T47D (cell line): ENCODE data around the gene CA4.

Experiments used
- DNase-seq, 2 experiments: peaks; one replicate each; pipeline versions ENCODE4 v3.0.0 to v3.0.0-alpha.2; 2011 to 2012; ENCODE audit warnings: low read depth in 1 of 2, low spot score in 1 of 2
- JUND ChIP-seq: IDR thresholded peaks from 2 replicates; pipeline ENCODE4 v1.6.1; 2012; ENCODE audit warnings: low read depth
- in situ Hi-C: cut with HindIII; loops from 2 replicates; pipeline ENCODE4 v1.10.0; 2016; ENCODE audit warnings: low sequenced_read_pairs, low pct_unique_long_range_greater_than_20kb

CA4 gene

DNA sequence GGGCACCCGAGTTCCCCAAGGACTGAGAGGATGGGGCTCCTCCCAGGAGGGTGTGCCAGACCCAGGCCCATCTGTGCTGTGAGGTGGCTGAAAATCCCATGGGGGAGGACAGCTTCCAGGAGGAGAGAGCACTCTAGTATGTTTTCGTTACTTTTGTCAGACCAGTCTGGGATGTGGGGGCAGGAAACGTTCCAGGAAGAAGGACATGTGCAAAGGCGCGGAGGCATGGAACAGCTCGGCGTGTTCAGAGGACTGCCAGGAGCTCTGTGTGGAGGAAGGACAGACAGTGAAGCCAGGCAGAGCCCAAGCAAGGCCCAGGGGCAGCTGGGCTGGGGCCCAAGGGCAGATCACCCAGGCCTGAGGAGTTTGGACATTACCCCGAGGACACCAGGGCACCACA lies 7.0 kb downstream of the CA4 start:
- no peak for DNase-seq
- TF ChIP-seq JUND = no peak
- in situ Hi-C loops = no loop called here

DNA sequence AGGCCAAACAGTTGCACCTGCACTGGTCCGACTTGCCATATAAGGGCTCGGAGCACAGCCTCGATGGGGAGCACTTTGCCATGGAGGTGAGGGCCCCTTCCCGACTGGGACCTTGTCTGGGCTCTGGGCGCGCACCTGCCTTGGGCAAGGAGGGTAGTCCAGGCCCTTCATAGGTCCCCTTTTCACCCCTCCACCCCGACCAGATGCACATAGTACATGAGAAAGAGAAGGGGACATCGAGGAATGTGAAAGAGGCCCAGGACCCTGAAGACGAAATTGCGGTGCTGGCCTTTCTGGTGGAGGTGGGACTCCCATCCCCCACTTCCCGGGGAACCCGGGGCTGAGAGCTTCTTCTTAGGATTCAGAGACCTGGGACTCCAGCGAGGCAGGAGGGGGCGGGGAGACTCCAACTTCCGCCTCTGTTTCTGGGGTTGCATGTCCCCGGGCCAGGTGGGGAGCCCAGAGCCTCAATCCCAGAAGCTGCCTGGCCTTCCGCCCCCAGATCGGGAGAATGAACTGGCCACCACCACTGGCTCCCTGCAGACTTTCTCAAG lies 7.8 kb downstream of the CA4 start:
- DNase-seq = no peak
- no peak for TF ChIP-seq JUND
- in situ Hi-C loops = no loop called here

DNA sequence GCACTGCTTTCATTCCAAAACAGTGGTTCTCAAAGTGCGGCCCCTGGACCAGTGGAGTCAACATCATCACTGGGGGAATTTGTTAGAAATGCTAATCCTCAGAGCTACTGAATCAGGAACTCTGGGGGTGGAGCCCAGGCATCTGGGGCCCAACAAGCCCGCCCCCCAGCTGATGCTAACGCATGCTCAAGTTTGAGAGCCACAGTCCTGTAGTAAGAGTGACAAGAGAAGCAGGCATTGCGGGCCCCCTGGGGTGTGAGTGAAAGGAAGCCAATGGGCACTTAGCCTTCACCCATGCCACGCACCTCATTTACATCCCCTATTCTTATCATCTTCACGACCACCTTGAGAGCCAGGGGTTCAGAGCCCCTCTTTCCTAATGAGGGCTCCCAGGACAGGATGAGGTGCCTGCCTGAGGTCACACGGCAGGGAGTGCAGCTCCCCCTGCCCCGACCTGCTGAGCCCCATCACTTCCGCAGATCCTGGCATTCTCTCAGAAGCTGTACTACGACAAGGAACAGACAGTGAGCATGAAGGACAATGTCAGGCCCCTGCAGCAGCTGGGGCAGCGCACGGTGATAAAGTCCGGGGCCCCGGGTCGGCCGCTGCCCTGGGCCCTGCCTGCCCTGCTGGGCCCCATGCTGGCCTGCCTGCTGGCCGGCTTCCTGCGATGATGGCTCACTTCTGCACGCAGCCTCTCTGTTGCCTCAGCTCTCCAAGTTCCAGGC lies 9.1 kb downstream of the CA4 start:
- peak in 1 of 2 experiments; percentile 7 for DNase-seq
- TF ChIP-seq JUND = no peak
- in situ Hi-C loops = no loop called here

DNA sequence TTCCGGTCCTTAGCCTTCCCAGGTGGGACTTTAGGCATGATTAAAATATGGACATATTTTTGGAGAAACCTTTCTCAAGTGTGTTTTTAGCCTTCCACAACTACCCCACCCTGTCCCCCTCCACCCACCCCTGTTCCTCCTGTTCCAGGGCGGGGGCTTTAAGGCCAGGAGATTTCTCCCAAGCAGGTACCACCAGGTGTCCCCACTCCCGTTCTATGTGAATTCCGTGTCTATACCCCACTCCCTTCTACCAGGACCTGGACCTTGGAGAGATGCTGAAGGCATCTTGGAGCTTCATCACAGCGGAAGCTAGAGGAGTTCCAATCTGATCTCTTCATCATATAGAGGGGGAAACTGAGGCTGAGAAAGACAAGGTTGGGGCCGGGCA lies 9.7 kb downstream of the CA4 start:
- in situ Hi-C loops = no loop called here
- peak in 1 of 2 experiments; percentile 3 for DNase-seq
- no peak for TF ChIP-seq JUND

DNA sequence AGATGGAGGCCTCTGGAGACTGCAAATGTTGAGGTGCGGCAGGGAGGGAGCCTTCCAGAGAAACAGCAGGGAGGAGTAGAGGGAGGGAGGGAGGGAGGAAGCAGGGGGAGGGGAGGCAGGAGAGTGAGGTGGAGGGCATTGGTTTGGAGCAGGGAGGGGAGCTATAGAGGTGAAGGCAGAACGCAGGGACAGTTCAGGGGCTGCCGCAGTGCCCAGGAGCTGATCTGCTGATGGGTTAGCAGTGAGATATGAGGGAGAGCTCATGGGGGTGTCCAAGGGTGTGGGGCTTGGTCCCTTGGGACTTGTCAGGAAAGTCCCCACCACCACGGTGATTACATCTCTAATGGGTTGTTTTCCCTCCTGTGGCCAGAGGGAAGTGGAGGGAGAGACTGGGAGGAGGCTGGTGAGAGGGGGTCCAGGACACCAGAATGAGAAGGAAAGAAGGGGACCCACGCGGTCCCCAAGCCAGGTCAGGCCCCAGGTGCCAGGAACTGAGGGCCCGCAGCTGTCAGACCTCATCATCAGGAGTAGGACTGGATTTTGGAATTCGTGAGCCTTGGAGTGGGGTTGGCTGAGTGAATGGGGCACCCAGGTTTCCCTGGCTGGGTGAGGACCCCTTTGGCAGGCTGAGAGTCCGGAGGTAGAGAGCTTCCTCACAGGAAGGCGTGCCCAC lies 11.2 kb downstream of the CA4 start:
- in situ Hi-C loops = no loop called here
- TF ChIP-seq JUND = no peak
- DNase-seq = peak in 1 of 2 experiments; percentile 10

DNA sequence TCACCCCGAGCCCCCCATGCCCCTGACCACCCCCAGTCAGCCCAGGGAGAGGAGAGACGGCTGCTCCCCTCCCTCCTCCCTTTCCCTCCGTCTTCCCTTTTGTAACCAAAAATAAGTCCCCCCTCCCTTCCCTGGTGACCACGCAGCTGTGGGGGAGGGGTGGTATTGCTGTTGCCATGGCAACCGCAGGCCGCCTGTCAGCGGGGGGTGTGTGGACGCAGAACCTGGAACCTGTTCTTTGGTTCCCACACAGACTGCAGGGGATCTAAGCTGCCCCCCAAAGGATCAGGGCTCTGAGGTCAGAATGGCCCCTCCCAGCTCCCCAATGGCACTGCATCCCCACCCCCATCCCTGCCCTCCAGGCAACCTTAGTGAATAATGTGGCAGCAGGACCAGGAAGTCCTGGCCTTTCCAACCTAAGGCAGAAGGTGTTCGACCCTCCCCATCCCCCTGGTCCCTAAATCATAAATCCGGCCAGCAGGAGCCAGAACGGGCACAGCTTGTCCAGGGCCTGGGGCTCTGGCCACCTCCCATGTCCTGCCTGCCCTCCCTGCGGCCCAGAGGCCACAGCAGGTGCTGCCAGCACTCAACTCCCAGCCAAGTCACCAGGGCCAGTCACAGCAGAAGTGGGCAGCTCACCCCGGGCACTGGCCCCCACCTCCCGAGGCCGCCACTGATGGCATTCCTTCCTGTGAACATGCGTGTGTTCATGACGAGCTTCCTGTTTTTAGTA lies 12.0 kb downstream of the CA4 start:
- TF ChIP-seq JUND = no peak
- in situ Hi-C loops = no loop called here
- peak; percentile 16 to 23 for DNase-seq

DNA sequence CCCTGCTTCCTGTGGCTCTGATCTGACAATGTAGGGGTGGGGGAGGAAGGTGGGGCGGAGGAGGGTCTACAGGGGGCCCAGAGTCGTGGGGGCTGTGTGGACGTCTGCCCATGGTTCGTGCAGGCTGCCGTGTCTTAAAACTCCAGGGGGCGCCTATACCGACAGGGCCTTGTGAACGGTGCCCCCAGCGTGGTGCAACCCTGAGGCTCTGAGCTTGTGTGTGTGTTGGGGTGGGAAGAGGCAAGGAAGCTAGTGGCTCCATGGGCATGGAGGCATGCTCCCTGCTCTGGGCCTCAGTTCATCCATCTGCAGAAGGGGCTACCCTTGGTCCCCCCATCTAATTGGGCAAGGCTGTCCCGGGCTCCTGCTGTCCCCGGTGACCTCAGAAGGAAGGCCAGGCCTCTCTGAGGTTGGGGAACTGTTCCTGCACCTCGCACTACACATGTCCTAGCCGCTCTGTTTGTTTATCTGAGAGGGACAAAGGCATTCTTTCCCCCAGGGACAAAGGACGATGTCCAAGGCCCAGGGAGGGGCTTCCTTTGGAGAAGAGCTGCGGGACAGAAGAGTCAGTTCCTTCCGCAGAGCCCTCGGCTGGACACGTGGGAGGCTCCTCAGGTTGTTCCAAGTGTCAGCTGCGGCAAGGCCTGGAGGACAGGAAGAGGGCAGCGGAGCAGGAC lies 13.5 kb downstream of the CA4 start:
- peak; percentile 9 to 44 for DNase-seq
- TF ChIP-seq JUND = no peak
- in situ Hi-C loops = no loop called here

DNA sequence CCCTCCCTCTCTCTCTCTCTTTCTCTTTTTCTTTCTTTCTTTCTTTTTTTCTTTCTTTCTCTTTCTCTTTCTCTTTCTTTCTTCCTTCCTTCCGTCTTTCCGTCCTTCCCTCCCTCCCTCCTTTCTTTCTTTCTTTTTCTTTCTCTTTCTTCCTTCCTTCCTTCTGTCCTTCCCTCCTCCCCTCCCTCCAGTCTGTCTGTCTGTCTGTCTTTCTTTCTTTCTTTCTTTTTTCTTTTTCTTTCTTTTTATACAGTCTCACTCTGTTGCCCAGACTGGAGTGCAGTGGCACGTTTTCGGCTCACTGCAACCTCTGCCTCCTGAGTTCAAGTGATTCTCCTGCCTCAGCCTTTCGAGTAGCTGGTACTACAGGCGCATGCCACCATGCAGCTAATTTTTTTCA lies 14.4 kb downstream of the CA4 start:
- no peak for DNase-seq
- in situ Hi-C loops = no loop called here
- TF ChIP-seq JUND = no peak

DNA sequence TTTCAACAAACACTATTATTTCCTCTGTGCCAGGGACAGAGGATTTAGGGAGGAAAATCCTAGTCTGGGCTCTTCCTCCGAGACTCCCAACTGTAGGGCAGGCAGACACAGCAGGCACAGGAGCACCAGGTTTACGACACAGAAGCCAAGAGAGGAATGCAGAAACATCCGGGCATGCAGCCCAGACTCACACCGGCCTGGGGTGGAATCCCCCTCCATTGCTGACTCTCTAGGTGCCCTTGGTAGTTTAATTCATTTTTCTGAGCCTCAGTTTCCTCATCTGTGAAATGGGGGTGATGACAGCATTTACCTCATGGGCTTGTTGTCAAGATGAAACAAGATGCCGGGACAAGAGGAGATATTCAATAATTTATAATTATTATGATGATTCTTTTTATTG lies 14.9 kb downstream of the CA4 start:
- no peak for TF ChIP-seq JUND
- no peak for DNase-seq
- in situ Hi-C loops = no loop called here

DNA sequence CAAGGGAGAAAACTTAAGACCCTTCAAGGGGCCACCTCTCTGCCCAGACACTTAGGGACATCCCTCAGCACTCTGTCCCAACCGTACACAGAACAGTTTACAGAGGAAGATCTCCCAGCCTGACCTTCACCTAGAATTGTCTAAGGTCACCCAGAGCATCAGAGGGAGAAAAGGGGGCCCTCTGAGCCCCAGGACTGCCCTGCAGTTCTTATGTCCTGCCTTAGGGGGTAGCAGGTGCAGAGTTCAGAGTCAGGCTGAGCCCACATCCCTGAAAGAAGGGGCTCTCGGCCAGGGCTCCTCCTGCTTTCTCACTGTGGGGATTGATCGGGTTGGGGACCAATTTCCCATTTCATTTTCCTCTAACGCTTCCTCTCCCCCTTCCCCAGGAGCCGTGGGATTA lies 15.4 kb downstream of the CA4 start:
- in situ Hi-C loops = no loop called here
- TF ChIP-seq JUND = no peak
- DNase-seq = no peak

DNA sequence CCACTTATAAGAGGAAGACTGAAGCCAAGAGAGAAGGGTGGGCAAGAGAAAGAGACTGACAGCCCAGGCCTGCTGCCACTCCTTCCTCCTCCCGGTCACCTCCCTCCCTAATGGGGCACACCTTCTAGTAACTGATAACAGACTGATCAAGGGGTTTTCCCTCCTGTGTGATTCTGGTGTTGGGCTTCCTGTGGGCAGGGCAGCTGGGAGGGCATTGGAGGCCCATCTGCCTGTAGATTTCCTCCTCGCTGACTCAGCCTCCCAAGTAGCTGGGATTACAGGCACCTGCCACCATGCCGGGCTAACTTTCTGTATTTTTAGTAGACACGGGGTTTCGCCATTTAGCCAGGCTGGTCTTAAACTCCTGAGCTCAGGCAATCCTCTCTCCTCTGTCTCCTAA lies 16.2 kb downstream of the CA4 start:
- TF ChIP-seq JUND = no peak
- no peak for DNase-seq
- in situ Hi-C loops = no loop called here

DNA sequence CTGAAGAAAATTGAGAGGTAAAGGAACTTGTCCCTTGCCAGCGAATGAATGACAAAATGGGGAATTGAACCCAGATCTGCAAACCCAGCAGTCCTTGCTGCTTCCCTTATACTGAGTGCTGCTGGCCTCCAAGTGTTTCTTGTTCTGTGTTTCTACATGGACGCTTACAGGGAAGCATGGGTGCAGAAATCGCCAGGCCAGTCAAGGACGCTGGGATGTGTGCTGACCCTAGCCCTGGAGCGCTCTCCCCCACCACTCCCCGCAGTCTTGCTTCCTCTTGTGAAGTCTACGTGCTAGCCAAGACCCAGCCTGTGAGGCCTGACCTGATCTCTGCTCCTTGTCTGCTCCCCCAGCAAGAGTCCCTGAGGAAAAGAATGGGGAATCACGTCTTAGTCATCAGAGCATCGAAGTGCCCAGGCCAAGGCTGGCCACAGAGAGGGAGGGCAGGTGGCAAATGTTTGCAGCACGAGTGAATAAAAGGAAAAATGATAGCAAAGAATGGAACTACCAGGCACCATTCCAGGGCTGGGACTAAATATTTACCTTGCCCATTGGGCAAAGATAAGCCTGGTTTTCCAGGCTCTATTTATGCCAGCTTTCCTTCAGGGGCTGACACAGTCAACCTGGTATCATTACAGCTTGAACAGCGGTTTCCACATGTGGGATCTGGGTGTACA lies 17.4 kb downstream of the CA4 start:
- DNase-seq = no peak
- in situ Hi-C loops = no loop called here
- TF ChIP-seq JUND = no peak
